ENCODE data around the gene FILIP1L.

FILIP1L gene

GRCh38 chr3:100081311-100081710 is 33.0 kb downstream of the FILIP1L start:
- no peak for TF ChIP-seq ZNF274 (IDR thresholded peaks at IDR 0.05; ENCODE audit: low read depth, low read length)
- no peak overlapping the region for H3K4me3 ChIP-seq (ENCODE audit: low read length)

GRCh38 chr3:100080573-100080972 is 33.7 kb downstream of the FILIP1L start:
- H3K4me3 ChIP-seq (ENCODE audit: low read length): no peak overlapping the region
- TF ChIP-seq ZNF274 (IDR thresholded peaks at IDR 0.05; ENCODE audit: low read depth, low read length): no peak

- H3K4me3 ChIP-seq (ENCODE audit: low read length): no peak overlapping the region
- no peak for TF ChIP-seq ZNF274 (IDR thresholded peaks at IDR 0.05; ENCODE audit: low read depth, low read length)
Measured at GRCh38 chr3:100079328-100079727, 35.0 kb downstream of the FILIP1L start.

GRCh38 chr3:100076731-100077529 is 37.4 kb downstream of the FILIP1L start:
- no peak for TF ChIP-seq ZNF274 (IDR thresholded peaks at IDR 0.05; ENCODE audit: low read depth, low read length)
- no peak overlapping the region for H3K4me3 ChIP-seq (ENCODE audit: low read length)

- TF ChIP-seq ZNF274 (IDR thresholded peaks at IDR 0.05; ENCODE audit: low read depth, low read length): no peak
- no peak overlapping the region for H3K4me3 ChIP-seq (ENCODE audit: low read length)
Measured at GRCh38 chr3:100075851-100076730, 38.2 kb downstream of the FILIP1L start.

GRCh38 chr3:100075196-100075595 is 39.1 kb downstream of the FILIP1L start:
- no peak for TF ChIP-seq ZNF274 (IDR thresholded peaks at IDR 0.05; ENCODE audit: low read depth, low read length)
- no peak overlapping the region for H3K4me3 ChIP-seq (ENCODE audit: low read length)

GRCh38 chr3:100073714-100074307 is 40.5 kb downstream of the FILIP1L start:
- H3K4me3 ChIP-seq (ENCODE audit: low read length): peak overlapping the region; percentile 35; the same call in 1 of the 2 replicates

GRCh38 chr3:100073049-100073713 is 41.1 kb downstream of the FILIP1L start:
- TF ChIP-seq ZNF274 (IDR thresholded peaks at IDR 0.05; ENCODE audit: low read depth, low read length): no peak
- H3K4me3 ChIP-seq (ENCODE audit: low read length): peak overlapping the region; percentile 15; the same call in 1 of the 2 replicates

More at GRCh38 chr3:100073714-100074307, 40.5 kb downstream of the FILIP1L start:
- TF ChIP-seq ZNF274 (IDR thresholded peaks at IDR 0.05; ENCODE audit: low read depth, low read length): no peak

GRCh38 chr3:100072326-100073048 is 41.8 kb downstream of the FILIP1L start:
- TF ChIP-seq ZNF274 (IDR thresholded peaks at IDR 0.05; ENCODE audit: low read depth, low read length): no peak

GRCh38 chr3:100069472-100069871 is 44.8 kb downstream of the FILIP1L start:
- 0 out of 2 replicates have a peak, but pooled peaks have one; percentile 23 for TF ChIP-seq ZNF274 (IDR thresholded peaks at IDR 0.05; ENCODE audit: low read depth, low read length)
- H3K4me3 ChIP-seq (ENCODE audit: low read length): no peak overlapping the region

More at GRCh38 chr3:100072326-100073048, 41.8 kb downstream of the FILIP1L start:
- no peak overlapping the region for H3K4me3 ChIP-seq (ENCODE audit: low read length)

GRCh38 chr3:100068826-100069225 is 45.5 kb downstream of the FILIP1L start:
- no peak for TF ChIP-seq ZNF274 (IDR thresholded peaks at IDR 0.05; ENCODE audit: low read depth, low read length)

GRCh38 chr3:100067589-100067988 is 46.7 kb downstream of the FILIP1L start:
- TF ChIP-seq ZNF274 (IDR thresholded peaks at IDR 0.05; ENCODE audit: low read depth, low read length): no peak
- H3K4me3 ChIP-seq (ENCODE audit: low read length): no peak overlapping the region

More at GRCh38 chr3:100068826-100069225, 45.5 kb downstream of the FILIP1L start:
- H3K4me3 ChIP-seq (ENCODE audit: low read length): no peak overlapping the region

- no peak for TF ChIP-seq ZNF274 (IDR thresholded peaks at IDR 0.05; ENCODE audit: low read depth, low read length)
- H3K4me3 ChIP-seq (ENCODE audit: low read length): no peak overlapping the region
Measured at GRCh38 chr3:100063929-100064461, 50.3 kb downstream of the FILIP1L start.
